Left ventricle myocardium inferior (tissue), 1 donor: Measurements from ENCODE around the gene SLC30A10. TPM values are rescaled to one million over a fixed set of nuclear protein-coding genes. Genes with fewer than 3 reads are reported as not detected.
A peak's percentile ranks its signal among the peaks of the same experiment; 100 is the strongest.

Source experiments
- DNase-seq: peaks from one replicate; pipeline ENCODE4 v3.0.0-alpha.2; 2020
- H3K27ac ChIP-seq: fragments of 200-600 bp; replicated peaks from 2 replicates; pipeline ENCODE4 v1.8.0; 2021
- H3K27me3 ChIP-seq: fragments of 200-600 bp; 2 replicates; pipeline ENCODE4 v1.8.0; 2021; ENCODE audit warnings: low read depth
- H3K36me3 ChIP-seq: fragments of 200-600 bp; 2 replicates; pipeline ENCODE4 v1.8.0; 2021
- H3K4me1 ChIP-seq: fragments of 200-600 bp; 2 replicates; pipeline ENCODE4 v1.8.0; 2021
- H3K4me3 ChIP-seq: fragments of 200-600 bp; 2 replicates; pipeline ENCODE4 v1.8.0; 2021; ENCODE audit warnings: mild to moderate bottlenecking, moderate library complexity
- H3K9me3 ChIP-seq: fragments of 200-600 bp; replicated peaks from 2 replicates; pipeline ENCODE4 v1.8.0; 2021
- CTCF ChIP-seq: fragments of 200-600 bp; IDR thresholded peaks from 2 replicates; pipeline ENCODE4 v1.8.0; 2021; ENCODE audit warnings: antibody characterized with exemption, mild to moderate bottlenecking, borderline replicate concordance
- intact Hi-C: fragments of 100-400 bp; cut with micrococcal nuclease; formaldehyde crosslinking; loops from one replicate; pipeline ENCODE4 v1.11.0; 2022
- long read RNA-seq: library from polyadenylated mRNA; unstranded; transcript quantifications from one replicate; pipeline ENCODE4 v2.0.0, GENCODE V29; 2021
- total RNA-seq: library from RNA; stranded (reverse); fragmentation: NEBNext Ultra II Directional; extraction: Animal tissue kit (Norgen Biotek cat#: 25700); gene quantifications from one replicate; pipeline ENCODE4 v1.2.1, GENCODE V29; 2021
- donor health status: DM: no; HTN: yes; CAD: no; lungs with severe emphysema.

Gene SLC30A10
- total RNA-seq: 0.47 TPM
- long read RNA-seq, partial matches to known transcripts: 0 of 2 reads
- long read RNA-seq, other reads (novel, unspliced or antisense): 2 of 2 reads

GRCh38 chr1:219927956-219928790, at the start of gene SLC30A10:
TSS of gene SLC30A10 (minus strand) at chr1:219928557. CDS start at chr1:219928440, 117 bp downstream.
- Histone ChIP-seq H3K27me3 (peaks cover 60% of the 10 kb centered on the region), H3K36me3 (no peaks in the 10 kb centered on the region), H3K9me3 (no peaks in the 10 kb centered on the region), H3K27ac (no peak within 1 kb of the TSS), H3K4me3 (peak within 1 kb of the TSS; percentile 65), H3K4me1 (peaks cover 13% of the 10 kb centered on the region)
- intact Hi-C loops: no loop called here
- no peak for DNase-seq
- TF ChIP-seq CTCF: no peak

GRCh38 chr1:219973213-219973612, 44.9 kb upstream of the SLC30A10 start:
- DNase-seq: no peak
- intact Hi-C loops: no loop called here
- peaks cover 76% of the 10 kb centered on the region for H3K36me3 ChIP-seq
- H3K4me1 ChIP-seq: no peaks in the 10 kb centered on the region
- H3K4me3 ChIP-seq: no peak overlapping the region
- H3K9me3 ChIP-seq: no peaks in the 10 kb centered on the region
- no peak for TF ChIP-seq CTCF
- H3K27me3 ChIP-seq: no peaks in the 10 kb centered on the region
- no peak overlapping the region for H3K27ac ChIP-seq

GRCh38 chr1:219967361-219967760, 39.0 kb upstream of the SLC30A10 start:
- no peak overlapping the region for H3K4me3 ChIP-seq
- no peak for TF ChIP-seq CTCF
- H3K27ac ChIP-seq: no peak overlapping the region
- peaks cover 51% of the 10 kb centered on the region for H3K36me3 ChIP-seq
- no peaks in the 10 kb centered on the region for H3K9me3 ChIP-seq
- intact Hi-C loops: no loop called here
- no peak for DNase-seq
- no peaks in the 10 kb centered on the region for H3K27me3 ChIP-seq
- H3K4me1 ChIP-seq: no peaks in the 10 kb centered on the region

- Histone ChIP-seq H3K9me3 (no peaks in the 10 kb centered on the region), H3K27ac (no peak overlapping the region), H3K36me3 (peaks cover 39% of the 10 kb centered on the region), H3K4me3 (no peak overlapping the region), H3K4me1 (no peaks in the 10 kb centered on the region), H3K27me3 (no peaks in the 10 kb centered on the region)
- intact Hi-C loops: no loop called here
- no peak for DNase-seq
- no peak for TF ChIP-seq CTCF
Observed at GRCh38 chr1:219966071-219966349, 37.7 kb upstream of the SLC30A10 start.

GRCh38 chr1:219965285-219966070, 37.1 kb upstream of the SLC30A10 start:
- Histone ChIP-seq H3K36me3 (peaks cover 34% of the 10 kb centered on the region), H3K27ac (no peak overlapping the region), H3K27me3 (no peaks in the 10 kb centered on the region), H3K4me3 (no peak overlapping the region), H3K4me1 (no peaks in the 10 kb centered on the region), H3K9me3 (no peaks in the 10 kb centered on the region)
- TF ChIP-seq CTCF: no peak
- intact Hi-C loops: no loop called here
- no peak for DNase-seq
